ENCODE data around the gene PANK4. TPM values are rescaled to one million over a fixed set of nuclear protein-coding genes. Genes with fewer than 3 reads are reported as not detected.

PANK4 gene
- total RNA-seq, 1 experiment from 2014 or later, result 32.2 TPM

DNA sequence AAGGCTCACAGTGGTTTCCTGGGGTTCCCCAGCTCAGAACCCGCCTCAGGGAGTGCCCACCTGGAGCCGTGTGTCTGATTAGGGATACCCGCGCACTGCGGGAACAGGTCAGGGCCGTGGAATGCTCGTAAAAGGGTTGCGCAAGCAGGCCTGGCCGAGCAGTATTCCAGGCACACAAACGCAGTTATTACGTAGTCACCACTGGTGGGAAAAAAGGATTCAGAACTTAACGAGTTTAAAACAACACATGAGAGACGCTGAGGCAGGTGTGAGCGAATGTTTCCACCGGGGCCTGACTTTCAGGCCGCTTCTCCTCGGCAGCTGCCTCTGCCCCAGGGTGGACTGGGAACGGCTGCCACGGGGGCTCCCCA, 32.1 kb downstream of the PANK4 start:
- no peak overlapping the region for H3K18ac ChIP-seq (ENCODE audit: insufficient read length, low read depth, low read length)
- H2BK15ac ChIP-seq (ENCODE audit: low read depth, low read length), result no peak overlapping the region
- WGBS (ENCODE audit: extremely low coverage, insufficient read length, low lambda C conversion rate), result no CpG with 5 or more reads among the region's 19 CpGs
- H3K79me2 ChIP-seq (ENCODE audit: insufficient read depth, low read length), result no peaks in the 10 kb centered on the region
- TF ChIP-seq, protein P1, sequence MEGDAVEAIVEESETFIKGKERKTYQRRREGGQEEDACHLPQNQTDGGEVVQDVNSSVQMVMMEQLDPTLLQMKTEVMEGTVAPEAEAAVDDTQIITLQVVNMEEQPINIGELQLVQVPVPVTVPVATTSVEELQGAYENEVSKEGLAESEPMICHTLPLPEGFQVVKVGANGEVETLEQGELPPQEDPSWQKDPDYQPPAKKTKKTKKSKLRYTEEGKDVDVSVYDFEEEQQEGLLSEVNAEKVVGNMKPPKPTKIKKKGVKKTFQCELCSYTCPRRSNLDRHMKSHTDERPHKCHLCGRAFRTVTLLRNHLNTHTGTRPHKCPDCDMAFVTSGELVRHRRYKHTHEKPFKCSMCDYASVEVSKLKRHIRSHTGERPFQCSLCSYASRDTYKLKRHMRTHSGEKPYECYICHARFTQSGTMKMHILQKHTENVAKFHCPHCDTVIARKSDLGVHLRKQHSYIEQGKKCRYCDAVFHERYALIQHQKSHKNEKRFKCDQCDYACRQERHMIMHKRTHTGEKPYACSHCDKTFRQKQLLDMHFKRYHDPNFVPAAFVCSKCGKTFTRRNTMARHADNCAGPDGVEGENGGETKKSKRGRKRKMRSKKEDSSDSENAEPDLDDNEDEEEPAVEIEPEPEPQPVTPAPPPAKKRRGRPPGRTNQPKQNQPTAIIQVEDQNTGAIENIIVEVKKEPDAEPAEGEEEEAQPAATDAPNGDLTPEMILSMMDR (conservative IDR thresholded peaks at IDR 0.05), result no peak
- H4K20me1 ChIP-seq (ENCODE audit: control insufficient read depth, insufficient read depth, insufficient read length), result no peaks in the 10 kb centered on the region
- Mint-ChIP-seq H3K36me3 (ENCODE audit: insufficient read depth in 1 of 3, low read depth in 3 of 3) (no peaks in the 10 kb centered on the region), H3K27ac (peak overlapping the region in 1 of 3 experiments; percentile 44; a peak in 1 of 7 replicates), H3K4me1 (0 out of 4 replicates have a peak, but pooled peaks cover 0 to 3% of the 10 kb centered on the region in 2 experiments), H3K9me3 (peaks cover 0 to 3% of the 10 kb centered on the region in 2 experiments; a peak in 1 of 5 replicates), H3K4me3 (no peak overlapping the region), H3K27me3 (ENCODE audit: low read depth) (peaks cover 29% of the 10 kb centered on the region)
- no peak overlapping the region for H3K4ac ChIP-seq (ENCODE audit: low read depth, low read length)
- no peak overlapping the region for H2BK5ac ChIP-seq (ENCODE audit: insufficient read length, low read length)
- no peak overlapping the region for H4K5ac ChIP-seq (ENCODE audit: insufficient read length, low read depth, low read length)
- no peak overlapping the region for H4K91ac ChIP-seq (ENCODE audit: insufficient read length, low read depth, low read length)
- no peak overlapping the region for H3K14ac ChIP-seq (ENCODE audit: insufficient read depth, low read length)
- H2BK20ac ChIP-seq (ENCODE audit: low read depth, low read length, poor library complexity, severe bottlenecking), result no peak overlapping the region
- no peak overlapping the region for H3T11ph ChIP-seq (ENCODE audit: low read length)
- H3K4me1 ChIP-seq (ENCODE audit: insufficient read depth, low read length), result no peaks in the 10 kb centered on the region
- no peak overlapping the region for H4K8ac ChIP-seq (replicated peaks; ENCODE audit: insufficient read length, low read depth, low read length)
- H3K9me3 ChIP-seq (ENCODE audit: control insufficient read depth, low read depth, low read length), result no peaks in the 10 kb centered on the region
- no peak overlapping the region for H3K27ac ChIP-seq (ENCODE audit: insufficient read length, low read depth, low read length)
- H2AK5ac ChIP-seq (ENCODE audit: insufficient read length, low read length), result no peak overlapping the region
- no peaks in the 10 kb centered on the region for H3K23me2 ChIP-seq (ENCODE audit: insufficient read length, low read depth, low read length, poor library complexity, severe bottlenecking)
- no peak for DNase-seq
- no peak overlapping the region for H2BK120ac ChIP-seq (ENCODE audit: low read depth, low read length, poor library complexity, severe bottlenecking)
- H3K9ac ChIP-seq (ENCODE audit: extremely low read depth, insufficient read length, low read length), result no peak overlapping the region
- no peak overlapping the region for H3K4me2 ChIP-seq (ENCODE audit: insufficient read depth, insufficient read length, low read length)
- H2BK12ac ChIP-seq (ENCODE audit: insufficient read length, low read depth, low read length), result no peak overlapping the region
- H3K56ac ChIP-seq (ENCODE audit: insufficient read length, low read depth, low read length), result no peak overlapping the region
- no peak overlapping the region for H2AFZ ChIP-seq (ENCODE audit: low read length)
- no peaks in the 10 kb centered on the region for H3K27me3 ChIP-seq (ENCODE audit: insufficient read depth, low read length)
- no peaks in the 10 kb centered on the region for H3K79me1 ChIP-seq (ENCODE audit: insufficient read depth, low read depth, low read length, poor library complexity, severe bottlenecking)
- no peak overlapping the region for H3K23ac ChIP-seq (ENCODE audit: insufficient read length, low read depth, low read length)
